ENCODE measurements around the gene N4BP3. TPM values are rescaled to one million over a fixed set of nuclear protein-coding genes. Genes with fewer than 3 reads are reported as not detected.

Gene N4BP3
- polyA plus RNA-seq, 1 donor, result 31.8 TPM

DNA sequence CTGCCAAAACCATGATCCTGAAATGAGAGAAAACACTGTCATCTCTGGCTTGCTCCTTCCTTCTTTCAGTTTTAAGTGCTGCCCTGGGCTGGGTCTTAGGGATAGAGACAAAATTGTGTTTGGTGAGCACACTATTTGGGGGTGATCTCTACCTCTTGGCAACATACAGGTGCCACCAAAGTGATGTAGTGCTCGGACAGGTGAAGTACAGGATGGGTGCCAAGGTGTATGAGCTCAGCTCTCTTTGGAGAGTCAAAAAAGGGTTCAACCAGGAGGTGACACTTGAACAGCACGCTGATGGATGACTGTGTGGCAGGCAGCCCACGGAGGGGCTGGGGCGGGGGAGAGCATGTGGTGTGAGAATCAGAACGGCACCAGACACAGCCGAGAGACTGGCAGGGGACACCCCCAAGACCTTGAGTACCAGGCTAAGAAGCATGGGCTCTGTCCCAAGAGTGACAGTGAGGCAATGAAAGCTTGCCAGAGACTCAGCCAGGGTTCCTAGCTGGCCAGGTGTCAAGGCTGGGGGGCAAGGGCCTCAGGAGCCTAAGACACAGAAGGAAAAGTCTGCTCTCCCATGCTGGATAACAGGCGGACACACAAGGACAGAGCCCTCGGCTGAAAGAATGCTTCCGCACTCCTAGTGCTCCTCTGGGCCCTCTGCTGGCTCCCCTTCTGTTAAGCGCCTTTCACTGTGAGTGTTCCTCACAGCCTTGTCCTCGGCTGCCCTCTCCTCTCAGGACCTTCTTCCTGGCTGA lies 37.8 kb downstream of the N4BP3 start:
- no peak for DNase-seq

DNA sequence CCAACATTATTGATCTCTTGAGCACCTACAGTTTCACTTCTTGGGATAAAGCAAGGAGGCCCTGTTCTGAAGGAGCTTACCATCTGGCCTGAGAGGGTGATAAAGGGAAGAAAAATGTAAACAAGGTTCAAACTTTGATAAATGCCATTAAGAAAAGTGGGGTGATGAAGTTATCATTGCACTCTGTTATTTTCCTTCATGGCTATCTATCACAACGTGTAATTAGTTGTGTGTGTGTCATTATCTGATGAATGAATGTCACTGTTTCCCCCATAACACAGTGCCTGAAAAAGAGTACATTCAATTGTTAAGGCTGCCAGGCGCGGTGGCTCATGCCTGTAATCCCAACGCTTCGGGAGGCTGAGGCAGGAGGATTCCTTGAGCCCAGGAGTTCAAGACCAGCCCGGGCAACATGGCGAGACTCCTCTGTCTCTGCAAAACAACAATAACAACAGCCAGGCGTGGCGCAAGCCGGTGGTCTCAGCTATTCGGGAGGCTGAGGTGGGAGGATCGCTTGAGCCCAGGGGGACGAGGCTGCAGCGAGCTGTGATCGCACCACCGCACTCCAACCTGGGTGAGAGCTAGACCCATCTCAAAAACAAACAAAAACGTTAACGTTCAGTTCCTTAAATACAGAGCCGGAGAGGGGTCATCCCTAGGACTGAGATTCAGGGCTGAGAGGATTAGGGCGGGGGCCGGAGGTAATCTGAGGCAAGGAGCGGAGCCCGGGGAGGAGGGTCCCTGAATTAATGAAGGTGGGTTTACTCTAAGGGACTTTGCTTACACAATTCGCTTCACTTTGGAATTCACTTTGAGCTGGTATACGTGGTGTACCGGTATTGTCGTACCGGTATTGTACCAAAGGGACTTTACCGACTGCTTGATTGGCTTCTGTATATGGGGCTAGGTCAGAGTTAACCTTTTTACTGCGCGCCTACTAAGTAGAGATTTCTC lies 39.4 kb downstream of the N4BP3 start:
- DNase-seq, result no peak

DNA sequence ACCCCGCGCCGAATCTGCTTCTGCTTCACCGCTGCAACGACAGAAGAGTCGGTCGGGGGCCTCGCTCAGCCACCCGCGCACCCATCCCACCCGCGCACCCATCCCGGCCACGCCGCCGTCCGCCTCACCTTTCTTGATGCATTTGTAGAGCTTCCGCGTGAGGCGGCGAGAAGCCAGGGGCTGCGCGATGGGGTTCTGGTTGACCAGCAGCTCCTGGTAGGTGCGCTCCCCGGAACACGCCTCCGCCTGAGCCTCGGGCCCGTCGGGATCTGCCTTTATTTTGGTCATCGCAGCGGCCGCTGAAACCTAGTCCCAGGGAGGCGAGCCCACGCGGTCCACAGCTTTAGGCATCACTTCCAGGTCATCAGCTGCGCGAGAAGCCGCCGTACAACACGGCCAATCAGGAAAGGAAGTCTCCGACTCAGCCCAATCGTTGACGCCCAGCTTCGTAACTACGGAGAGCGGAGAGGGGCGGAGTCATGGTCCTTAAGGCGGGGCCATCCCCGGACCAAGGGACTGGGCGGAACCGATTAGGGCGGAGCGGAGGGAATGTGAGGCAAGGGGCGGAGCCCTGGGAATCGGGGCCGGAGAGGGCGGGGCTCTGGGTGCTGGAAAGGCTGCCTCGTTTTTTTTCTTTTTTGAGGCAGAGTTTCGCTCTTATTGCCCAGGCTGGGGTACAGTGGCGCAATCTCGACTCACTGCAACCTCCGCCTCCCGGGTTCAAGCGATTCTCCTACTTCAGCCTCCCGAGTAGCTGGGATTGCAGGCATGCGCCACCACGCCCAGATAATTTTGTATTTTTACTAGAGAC lies 40.4 kb downstream of the N4BP3 start, which contains the start of gene NHP2:
Gene NHP2 (minus strand): TSS at position 356 of the 811 bp plus-strand sequence. CDS start 68 bp downstream, at position 288.
- peak; percentile 99 for DNase-seq

DNA sequence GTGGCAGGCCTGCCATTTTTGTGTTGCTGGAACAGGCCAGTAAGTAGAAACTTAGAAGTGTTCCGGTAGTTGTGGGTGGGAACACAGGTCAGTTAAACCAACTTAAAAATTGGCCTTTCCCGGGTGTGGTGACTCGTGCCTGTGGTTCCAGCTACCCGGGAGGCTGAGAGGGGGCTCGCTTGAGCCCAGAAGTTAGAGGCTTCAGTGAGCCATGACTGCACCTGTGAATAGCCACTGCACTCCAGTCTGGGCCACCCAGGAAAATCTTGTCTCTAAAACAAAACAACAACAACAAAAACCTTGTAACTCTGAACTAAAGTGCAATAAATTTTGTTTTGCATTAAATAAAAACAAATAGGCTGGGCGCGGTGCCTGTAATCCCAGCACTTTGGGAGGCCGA lies 41.7 kb downstream of the N4BP3 start:
- DNase-seq, result no peak

DNA sequence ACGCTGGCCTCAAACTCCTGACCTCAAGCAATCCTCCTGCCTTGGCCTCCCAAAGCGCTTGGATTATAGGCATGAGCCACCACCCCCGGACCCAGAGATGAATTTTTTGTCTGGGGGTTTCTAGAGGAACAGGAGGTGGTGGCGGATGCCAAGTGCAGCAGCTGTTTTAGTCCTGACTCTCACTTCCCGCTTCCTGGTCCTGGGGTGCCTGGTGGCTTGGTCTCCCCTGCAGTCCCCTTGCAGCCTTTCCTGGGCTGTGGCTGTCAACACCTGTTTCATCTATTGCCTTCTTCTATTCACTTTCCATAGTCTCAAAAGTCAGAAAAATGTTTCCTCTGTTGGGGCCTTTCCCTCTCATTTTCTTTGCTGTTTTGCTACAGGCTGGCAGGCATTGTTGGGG lies 46.8 kb downstream of the N4BP3 start:
- no peak for DNase-seq

DNA sequence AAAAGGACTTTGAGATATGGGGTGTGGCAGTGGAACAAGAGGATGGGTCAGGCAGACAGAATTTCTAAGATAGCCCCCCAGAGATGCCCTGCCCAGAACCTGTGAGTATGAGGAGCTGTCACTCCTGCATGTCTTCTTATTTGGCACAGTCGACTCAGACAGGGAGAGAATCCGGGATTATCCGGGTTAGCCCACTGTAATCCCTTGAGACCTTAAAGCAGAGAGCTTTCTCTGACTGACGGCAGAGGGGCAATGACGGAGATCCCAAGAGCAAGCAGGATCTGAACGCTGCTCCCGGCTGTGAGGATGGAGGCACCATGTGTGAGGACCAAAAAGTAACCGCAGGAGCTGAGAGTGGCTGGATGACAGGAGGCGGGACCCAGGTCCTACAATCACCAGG lies 49.1 kb downstream of the N4BP3 start:
- DNase-seq, result no peak

DNA sequence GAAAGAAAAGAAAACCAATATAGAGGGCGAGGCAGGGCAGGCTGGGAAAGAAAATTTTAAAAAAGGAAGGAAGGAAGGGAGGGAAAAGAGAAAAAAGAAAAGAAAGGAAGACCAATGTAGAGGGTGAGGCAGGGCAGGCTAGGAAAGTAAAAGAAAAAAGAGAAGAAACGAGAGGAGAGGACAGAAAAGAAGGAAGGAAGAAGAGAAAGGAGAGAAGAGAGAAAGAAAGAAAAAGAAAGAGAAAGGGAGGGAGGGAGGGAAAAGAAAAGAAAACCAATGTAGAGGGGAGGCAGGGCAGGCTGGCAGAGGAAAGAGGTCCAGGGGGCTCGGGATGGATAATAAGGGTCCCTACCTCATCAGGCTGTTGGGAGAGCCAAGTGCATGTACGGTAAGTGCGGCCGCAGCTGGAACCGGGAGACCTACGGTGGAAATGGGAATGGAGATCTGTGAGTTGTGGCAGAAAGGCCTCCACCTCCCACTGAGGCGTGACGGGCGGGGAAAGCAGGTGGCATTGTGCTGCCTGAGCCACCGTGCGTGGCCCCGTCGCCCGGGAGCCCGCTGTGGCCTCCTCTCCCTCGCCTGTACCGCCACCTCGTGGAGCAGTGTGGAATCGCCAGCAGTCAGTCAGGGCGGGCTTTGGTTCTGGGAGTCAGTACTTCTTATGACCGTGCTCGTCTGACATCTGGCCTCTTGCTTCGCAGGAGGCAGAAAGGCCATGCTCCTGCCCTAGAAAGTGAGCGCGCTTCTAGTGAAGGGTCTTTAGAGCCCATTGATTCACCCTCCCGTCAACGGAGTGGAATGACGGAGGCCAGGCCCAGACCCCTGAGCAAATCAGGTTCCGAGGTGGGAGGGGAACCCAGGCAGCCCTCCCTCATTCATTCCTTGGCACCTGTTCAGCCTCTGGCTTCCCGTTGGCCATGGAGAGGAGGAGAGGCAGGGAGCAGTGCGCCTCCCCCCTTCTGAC lies 50.7 kb downstream of the N4BP3 start:
- peak; percentile 72 for DNase-seq

DNA sequence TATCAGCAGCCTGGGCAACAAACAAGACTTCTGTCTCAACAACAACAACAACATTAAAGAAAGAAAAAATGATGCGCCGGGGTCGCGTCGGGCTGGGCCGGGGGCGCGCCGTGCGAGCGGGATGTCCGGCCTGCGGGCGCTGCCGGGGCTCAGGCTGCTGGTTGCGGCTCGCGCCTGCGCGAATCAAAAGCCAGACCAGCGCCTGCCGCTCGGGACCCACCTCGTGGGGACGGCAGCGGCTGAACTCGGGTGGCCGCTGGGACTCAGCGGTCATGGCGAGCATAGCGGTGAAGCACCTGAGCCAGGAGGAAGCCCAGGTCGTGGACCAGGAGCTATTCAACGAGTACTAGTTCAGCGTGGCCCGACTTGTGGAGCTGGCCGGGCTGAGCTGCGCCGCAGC lies 52.2 kb downstream of the N4BP3 start:
- no peak for DNase-seq

DNA sequence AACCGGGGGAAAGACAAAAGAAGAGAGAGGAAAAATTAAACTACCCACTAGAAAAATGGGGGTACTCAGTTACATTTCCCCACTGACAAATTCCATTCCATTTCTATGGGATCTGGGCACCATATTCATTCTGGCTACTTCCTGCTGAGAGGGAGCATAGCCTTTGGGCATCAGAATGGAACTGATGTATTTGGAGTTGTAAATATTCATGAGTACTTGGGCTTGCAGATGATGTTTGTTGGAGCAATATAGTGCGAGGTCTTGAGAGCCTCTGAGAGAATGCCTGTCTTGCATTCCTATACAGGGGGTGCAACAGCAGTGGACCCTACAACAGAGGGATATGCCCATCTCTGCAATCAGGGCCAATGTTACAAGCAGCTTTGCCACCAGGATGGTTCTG lies 57.1 kb downstream of the N4BP3 start:
- DNase-seq, result no peak

DNA sequence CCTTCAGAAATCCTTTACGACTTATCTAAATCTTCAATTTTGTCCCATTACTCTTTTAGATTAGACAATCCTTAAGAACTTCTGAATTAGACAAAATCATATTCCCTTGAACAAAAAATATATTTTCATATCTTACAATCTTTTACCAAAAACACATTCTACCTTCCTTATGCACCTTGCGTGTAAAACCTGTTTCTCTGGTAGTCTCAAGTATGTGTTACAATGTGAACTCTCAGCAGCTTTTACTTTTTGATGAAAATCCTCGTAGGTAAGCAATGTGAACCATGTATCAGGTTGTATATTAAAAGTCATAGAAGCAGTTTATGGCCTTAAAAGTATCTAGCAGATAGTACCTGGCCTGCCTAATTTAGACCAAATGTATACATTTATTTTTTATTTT lies 61.1 kb downstream of the N4BP3 start:
- no peak for DNase-seq

Other genes with a start within 250 kb of the N4BP3 start
- gene PROP1, start 117.3 kb upstream of the N4BP3 start, polyA plus RNA-seq (ENCODE audit: insufficient read length), result not detected
- gene RMND5B, start 17.5 kb downstream of the N4BP3 start, polyA plus RNA-seq (ENCODE audit: insufficient read length), result 38.8 TPM
- 115 TPM for gene NHP2, start 40.4 kb downstream of the N4BP3 start, polyA plus RNA-seq (ENCODE audit: insufficient read length)
- gene GMCL2, start 73.8 kb downstream of the N4BP3 start, polyA plus RNA-seq (ENCODE audit: insufficient read length), result not detected
- 84.8 TPM for gene HNRNPAB, start 91.0 kb downstream of the N4BP3 start, polyA plus RNA-seq (ENCODE audit: insufficient read length)
- 78.4 TPM for gene PHYKPL, start 119.3 kb downstream of the N4BP3 start, polyA plus RNA-seq (ENCODE audit: insufficient read length)